MM.1S (cell line): ENCODE data around the gene COMMD3.

Source experiments
- EZH2phosphoT487 ChIP-seq: fragments of 300-600 bp; sonication (generic); IDR thresholded peaks from 2 replicates; pipeline ENCODE4 v1.6.1; 2018; ENCODE audit warnings: antibody characterized with exemption, low read length
- TF ChIP-seq, protein P1 (sequence below): fragments of 300-600 bp; sonication (generic); IDR thresholded peaks from 2 replicates; pipeline ENCODE4 v1.5.1; 2016; ENCODE audit warnings: antibody characterized with exemption, low read length, mixed read lengths

DNA sequence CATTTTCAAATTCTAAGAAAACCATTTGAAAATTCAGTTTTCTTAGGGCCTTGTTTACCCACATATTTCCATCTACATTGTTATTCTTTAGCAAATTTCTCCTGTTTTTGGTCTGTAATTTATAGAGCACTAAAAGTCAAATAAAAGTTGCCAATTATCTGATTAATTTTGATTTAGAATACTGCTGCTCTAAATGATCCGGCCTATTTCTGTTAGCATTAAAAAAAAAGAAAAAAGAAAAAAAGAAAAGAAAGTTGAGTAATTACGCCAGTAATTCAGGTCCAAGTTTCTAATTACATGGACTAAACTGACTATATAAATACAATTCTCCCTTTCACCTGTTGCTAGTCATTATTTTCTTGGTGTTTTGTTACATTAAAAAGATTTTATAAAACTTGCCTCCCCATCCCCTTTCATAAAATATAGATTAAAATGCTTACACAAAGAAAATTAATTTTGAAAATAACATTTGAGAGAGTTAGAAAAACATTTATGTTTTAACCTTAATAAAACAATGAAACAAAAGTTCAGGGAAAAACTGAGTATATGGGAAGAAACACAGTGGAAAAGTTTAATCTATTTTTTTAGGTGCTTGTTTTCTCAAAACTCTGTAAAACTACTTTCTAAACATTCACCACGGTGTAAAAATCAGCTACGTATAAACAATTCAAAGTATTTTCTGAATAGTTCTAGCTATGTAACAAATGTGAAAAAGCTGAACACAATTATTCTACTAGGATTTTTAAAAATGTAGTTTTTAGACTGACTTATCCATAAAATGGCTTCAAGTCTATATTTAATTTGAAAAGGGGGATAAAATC is 6.8 kb upstream of the COMMD3 start:
- TF ChIP-seq, protein P1, sequence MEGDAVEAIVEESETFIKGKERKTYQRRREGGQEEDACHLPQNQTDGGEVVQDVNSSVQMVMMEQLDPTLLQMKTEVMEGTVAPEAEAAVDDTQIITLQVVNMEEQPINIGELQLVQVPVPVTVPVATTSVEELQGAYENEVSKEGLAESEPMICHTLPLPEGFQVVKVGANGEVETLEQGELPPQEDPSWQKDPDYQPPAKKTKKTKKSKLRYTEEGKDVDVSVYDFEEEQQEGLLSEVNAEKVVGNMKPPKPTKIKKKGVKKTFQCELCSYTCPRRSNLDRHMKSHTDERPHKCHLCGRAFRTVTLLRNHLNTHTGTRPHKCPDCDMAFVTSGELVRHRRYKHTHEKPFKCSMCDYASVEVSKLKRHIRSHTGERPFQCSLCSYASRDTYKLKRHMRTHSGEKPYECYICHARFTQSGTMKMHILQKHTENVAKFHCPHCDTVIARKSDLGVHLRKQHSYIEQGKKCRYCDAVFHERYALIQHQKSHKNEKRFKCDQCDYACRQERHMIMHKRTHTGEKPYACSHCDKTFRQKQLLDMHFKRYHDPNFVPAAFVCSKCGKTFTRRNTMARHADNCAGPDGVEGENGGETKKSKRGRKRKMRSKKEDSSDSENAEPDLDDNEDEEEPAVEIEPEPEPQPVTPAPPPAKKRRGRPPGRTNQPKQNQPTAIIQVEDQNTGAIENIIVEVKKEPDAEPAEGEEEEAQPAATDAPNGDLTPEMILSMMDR = no peak
- TF ChIP-seq EZH2phosphoT487 = no peak
